HepG2 (cell line): ENCODE data around the gene ITIH3. TPM values are rescaled to one million over a fixed set of nuclear protein-coding genes. Genes with fewer than 3 reads are reported as not detected.

Experiments used
- ATAC-seq: fragments of 200-7000 bp; cut with Tn5 transposase; 3 replicates; pipeline ENCODE4 v1.9.1; 2020; ENCODE audit warnings: mild to moderate bottlenecking, moderate library complexity
- BruUV-seq: library from RNA; stranded (reverse); fragments of 400-500 nt; replicated peaks from 2 replicates; lab custom pipeline; 2021; lab: Mats Ljungman, UMichigan
- CTCF ChIA-PET: fragments of 300-600 bp; formaldehyde crosslinking; extraction: SDS; loops from one replicate; lab custom pipeline; 2021; ENCODE audit warnings: low total read pairs, inconsistent platforms, low intra/inter-chr PET ratio; lab: Yijun Ruan, JAX
- POLR2A ChIA-PET: fragments of 350-600 bp; sonication (Branson Sonifier 250); formaldehyde crosslinking; loops from one replicate; lab custom pipeline; 2020; ENCODE audit warnings: antibody characterized with exemption, inconsistent platforms; lab: Yijun Ruan, JAX
- DNase-seq: peaks from one replicate; pipeline ENCODE4 v3.0.0-alpha.2; 2015; ENCODE audit warnings: low spot score
- FAIRE-seq: peaks from 3 replicates; lab custom pipeline; 2011; peaks lifted over from hg19 to GRCh38; lab: Jason Lieb, UNC
- H2AFZ ChIP-seq: one replicate; pipeline ENCODE4 v1.6.1; 2011; ENCODE audit warnings: low read length, inconsistent platforms
- H3K27ac ChIP-seq: fragments of 300-600 bp; 3 replicates; pipeline ENCODE4 v1.8.0; 2011; ENCODE audit warnings: mixed run types, mild to moderate bottlenecking, mixed read lengths, low read length, inconsistent platforms; ENCODE audit not compliant: insufficient read depth; ENCODE audit errors: extremely low read length
- H3K27me3 ChIP-seq, 2 experiments: fragments of 200-600 bp in 1 of 2; 2 replicates in 1 of 2; 3 replicates in 1 of 2; pipeline versions ENCODE4 v1.6.0 to v1.8.0; 2011; ENCODE audit warnings: low read length in 2 of 2, mild to moderate bottlenecking in 2 of 2, moderate library complexity in 2 of 2, inconsistent platforms in 1 of 2; ENCODE audit not compliant: insufficient read depth in 2 of 2, control insufficient read depth in 1 of 2
- H3K36me3 ChIP-seq, 2 experiments: fragments of 200-600 bp in 1 of 2; replicated peaks in 1 of 2; 2 replicates in 1 of 2; 3 replicates in 1 of 2; pipeline versions ENCODE4 v1.5.1 to v1.8.0; 2011; ENCODE audit warnings: low read length in 2 of 2, inconsistent platforms in 1 of 2; ENCODE audit not compliant: insufficient read depth in 2 of 2, control insufficient read depth in 1 of 2
- H3K4me1 ChIP-seq: 2 replicates; pipeline ENCODE4 v1.5.1; 2012; ENCODE audit warnings: low read length, inconsistent platforms; ENCODE audit not compliant: insufficient read depth
- H3K4me2 ChIP-seq: 2 replicates; pipeline ENCODE4 v1.6.0; 2011; ENCODE audit warnings: low read depth, low read length, inconsistent platforms
- H3K4me3 ChIP-seq, 3 experiments: fragments of 200-600 bp in 1 of 3; sonication (generic), shearing (Covaris generic) in 1 of 3; replicated peaks in 1 of 3; 2 replicates each; pipeline ENCODE4 v1.5.1; 2011 to 2016; ENCODE audit warnings: low read length in 3 of 3, inconsistent platforms in 2 of 3, low read depth in 2 of 3, mild to moderate bottlenecking in 2 of 3, control low read depth in 1 of 3, mixed read lengths in 1 of 3; ENCODE audit not compliant: insufficient read depth in 1 of 3
- H3K79me2 ChIP-seq: one replicate; pipeline ENCODE4 v1.6.1; 2011; ENCODE audit warnings: low read length, inconsistent platforms; ENCODE audit not compliant: insufficient read depth
- H3K9ac ChIP-seq: 2 replicates; pipeline ENCODE4 v1.6.0; 2011; ENCODE audit warnings: mild to moderate bottlenecking, low read depth, low read length, inconsistent platforms; ENCODE audit not compliant: insufficient read depth
- H3K9me3 ChIP-seq: 2 replicates; pipeline ENCODE4 v1.5.1; 2012; ENCODE audit warnings: mild to moderate bottlenecking, low read length
- H4K20me1 ChIP-seq: 2 replicates; pipeline ENCODE4 v1.6.0; 2011; ENCODE audit warnings: inconsistent platforms, mild to moderate bottlenecking, low read length, moderate library complexity; ENCODE audit not compliant: insufficient read depth
- BRCA1 ChIP-seq: sonication (generic); formaldehyde crosslinking; IDR thresholded peaks from 2 replicates; pipeline ENCODE4 v1.4.0; 2020; ENCODE audit warnings: missing genetic modification reagents
- ELF4 ChIP-seq: sonication (generic); formaldehyde crosslinking; IDR thresholded peaks from 2 replicates; pipeline ENCODE4 v1.5.0; 2020; ENCODE audit warnings: missing genetic modification reagents, mild to moderate bottlenecking, moderate library complexity, borderline replicate concordance
- FOXP1 ChIP-seq, 2 experiments: fragments of 450-650 bp in 1 of 2; IDR thresholded peaks; 2 replicates each; pipeline ENCODE4 v1.6.1; 2017 to 2018; ENCODE audit warnings: antibody characterized with exemption in 1 of 2
- GATAD1 ChIP-seq: IDR thresholded peaks from 2 replicates; pipeline ENCODE4 v1.6.1; 2016; ENCODE audit warnings: missing genetic modification reagents, missing compliant biosample characterization
- ZC3H13 ChIP-seq: sonication (generic); formaldehyde crosslinking; IDR thresholded peaks from 2 replicates; pipeline ENCODE4 v1.8.1; 2023; ENCODE audit warnings: mild to moderate bottlenecking, missing genetic modification reagents, moderate library complexity
- ZNF431 ChIP-seq: sonication (generic); formaldehyde crosslinking; IDR thresholded peaks from 2 replicates; pipeline ENCODE4 v1.9.0; 2022; ENCODE audit warnings: missing genetic modification reagents, low read depth, mild to moderate bottlenecking, borderline replicate concordance
- ZNF451 ChIP-seq: sonication (generic); formaldehyde crosslinking; IDR thresholded peaks from 2 replicates; pipeline ENCODE4 v1.5.0; 2020; ENCODE audit warnings: mild to moderate bottlenecking, missing genetic modification reagents
- ZNF766 ChIP-seq: sonication (generic); formaldehyde crosslinking; IDR thresholded peaks from 2 replicates; pipeline ENCODE4 v1.5.0; 2020; ENCODE audit warnings: missing genetic modification reagents, borderline replicate concordance
- ZNF879 ChIP-seq: sonication (generic); formaldehyde crosslinking; IDR thresholded peaks from 2 replicates; pipeline ENCODE4 v1.8.1; 2023; ENCODE audit warnings: missing genetic modification reagents
- WGBS: methylation state at CpG from one replicate; pipeline ENCODE4 v1.1.6; 2017; ENCODE audit warnings: low lambda C conversion rate; 5-methylcytosine and 5-hydroxymethylcytosine counted together
- in situ Hi-C: cut with HindIII; loops from 2 replicates; pipeline ENCODE4 v1.10.0; 2017; ENCODE audit warnings: low pct_unique_long_range_greater_than_20kb; ENCODE audit not compliant: extremely low pct_ligation_motif_present
- intact Hi-C: fragments of 100-400 bp; cut with micrococcal nuclease; formaldehyde crosslinking; loops from one replicate; pipeline ENCODE4 v1.10.0; 2022; ENCODE audit not compliant: unreplicated experiment
- polyA plus RNA-seq, 8 experiments: library from polyadenylated mRNA; depleted of rRNA in 3 of 8; stranded (reverse) in 7 of 8; unstranded in 1 of 8; fragments of >200 nt; fragmentation: Illumina TruSeq in 4 of 8; extraction: Trizol in 4 of 8; gene quantifications; 2 replicates each; pipeline versions ENCODE4 v1.2.1 to v1.2.3, GENCODE V29; 2011 to 2016; ENCODE audit warnings: low read depth in 4 of 8, missing spikeins in 1 of 8, mixed read lengths in 1 of 8; ENCODE audit not compliant: insufficient read depth in 1 of 8
- total RNA-seq, 5 experiments: library from RNA; depleted of rRNA; stranded (reverse); fragments of >200 nt; fragmentation: Illumina TruSeq; extraction: Trizol; gene quantifications; 2 replicates each; pipeline ENCODE4 v1.2.3, GENCODE V29; 2016; ENCODE audit warnings: low read depth in 1 of 5
- TF ChIP-seq, protein P1 (sequence below), 2 experiments: sonication (generic) in 1 of 2; formaldehyde crosslinking in 1 of 2; IDR thresholded peaks; 2 replicates each; pipeline versions ENCODE4 v1.4.0 to v1.6.1; 2016 to 2020; ENCODE audit warnings: borderline replicate concordance in 1 of 2, low read depth in 1 of 2, mild to moderate bottlenecking in 1 of 2, missing genetic modification reagents in 1 of 2
- TF ChIP-seq, protein P2 (sequence below): sonication (generic); formaldehyde crosslinking; IDR thresholded peaks from 2 replicates; pipeline ENCODE4 v1.5.1; 2020; ENCODE audit warnings: mild to moderate bottlenecking, missing genetic modification reagents, moderate library complexity

The ITIH3 gene
- total and polyA plus RNA-seq, 2 of the 13 experiments (the other 11 are each of a cell fraction or from before 2014, with no cell fraction given) = 105 to 632 TPM

DNA sequence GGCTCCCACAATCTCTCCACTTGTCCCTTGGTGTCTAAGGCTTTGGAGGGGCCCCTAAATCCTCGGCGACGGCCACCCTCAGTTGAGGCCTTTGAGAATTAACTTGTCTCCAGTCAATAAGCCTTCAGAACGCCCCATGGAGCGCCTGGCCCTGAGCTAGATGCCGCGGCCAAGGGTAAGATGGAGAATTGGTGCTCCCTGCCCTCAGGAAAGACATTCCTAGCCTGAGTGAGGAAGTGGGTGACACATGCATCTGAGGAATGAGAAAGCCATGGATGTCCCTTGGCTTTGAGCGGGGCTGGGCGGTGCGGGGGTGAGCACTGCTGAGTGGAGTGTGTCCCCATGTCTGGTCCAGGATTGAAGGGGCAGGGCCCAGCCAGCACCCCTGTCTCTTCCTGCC is 22.6 kb downstream of the ITIH3 start (continued):
- no peak for TF ChIP-seq BRCA1 (CRISPR knock-in tag)
- TF ChIP-seq FOXP1 (IDR thresholded peaks at IDR 0.05) = no peak
- no peak for TF ChIP-seq FOXP1 (CRISPR knock-in tag; IDR thresholded peaks at IDR 0.05)
- TF ChIP-seq, protein P1, sequence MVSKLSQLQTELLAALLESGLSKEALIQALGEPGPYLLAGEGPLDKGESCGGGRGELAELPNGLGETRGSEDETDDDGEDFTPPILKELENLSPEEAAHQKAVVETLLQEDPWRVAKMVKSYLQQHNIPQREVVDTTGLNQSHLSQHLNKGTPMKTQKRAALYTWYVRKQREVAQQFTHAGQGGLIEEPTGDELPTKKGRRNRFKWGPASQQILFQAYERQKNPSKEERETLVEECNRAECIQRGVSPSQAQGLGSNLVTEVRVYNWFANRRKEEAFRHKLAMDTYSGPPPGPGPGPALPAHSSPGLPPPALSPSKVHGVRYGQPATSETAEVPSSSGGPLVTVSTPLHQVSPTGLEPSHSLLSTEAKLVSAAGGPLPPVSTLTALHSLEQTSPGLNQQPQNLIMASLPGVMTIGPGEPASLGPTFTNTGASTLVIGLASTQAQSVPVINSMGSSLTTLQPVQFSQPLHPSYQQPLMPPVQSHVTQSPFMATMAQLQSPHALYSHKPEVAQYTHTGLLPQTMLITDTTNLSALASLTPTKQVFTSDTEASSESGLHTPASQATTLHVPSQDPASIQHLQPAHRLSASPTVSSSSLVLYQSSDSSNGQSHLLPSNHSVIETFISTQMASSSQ (IDR thresholded peaks at IDR 0.05; ENCODE audit: low read depth) = no peak
- TF ChIP-seq, protein P1 (CRISPR knock-in tag; IDR thresholded peaks at IDR 0.05; ENCODE audit: borderline replicate concordance) = no peak
- TF ChIP-seq ZNF879 (CRISPR knock-in tag) = no peak
- TF ChIP-seq ZC3H13 (CRISPR knock-in tag) = no peak
- no peak for TF ChIP-seq ELF4 (CRISPR knock-in tag)
- TF ChIP-seq ZNF451 = no peak
- TF ChIP-seq ZNF431 (CRISPR knock-in tag) = no peak
- no peak for TF ChIP-seq ZNF766 (CRISPR knock-in tag)

DNA sequence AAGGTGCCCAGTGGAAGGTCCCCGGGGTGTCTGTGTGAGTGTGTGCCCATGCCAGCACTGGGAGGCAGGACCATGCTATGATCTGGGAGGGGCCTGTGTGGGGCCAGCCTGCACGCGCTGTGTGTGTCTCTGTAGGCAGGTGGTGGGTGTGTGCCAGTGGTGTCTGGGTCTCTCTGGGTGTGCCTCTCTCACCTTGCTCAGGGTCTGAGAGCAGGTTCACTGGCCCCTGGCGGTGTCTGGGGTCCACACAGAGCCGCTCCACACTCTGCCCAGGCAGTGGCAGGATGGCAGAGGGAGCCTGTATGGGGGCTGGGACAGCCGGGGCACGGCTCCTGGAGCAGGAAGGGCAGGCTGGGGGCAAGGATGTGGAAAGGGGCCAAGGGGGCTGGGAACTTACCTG is 23.3 kb downstream of the ITIH3 start:
- no peak for ATAC-seq
- POLR2A ChIA-PET = interaction anchor here (0.9 to 1.8 kb wide), 2 partner anchors 9 to 47 kb away, joined by 3 to 7 read pairs; partner anchors contain the start of gene NEK4
- CTCF ChIA-PET = no interaction called here
- H3K4me2 ChIP-seq = no peak overlapping the region
- intact Hi-C loops (no loop called here), in situ Hi-C loops (no loop called here)
- no peak overlapping the region for H2AFZ ChIP-seq
- peaks cover 60% of the 10 kb centered on the region for H3K4me1 ChIP-seq
- H3K27ac ChIP-seq = no peak overlapping the region
- TF ChIP-seq, protein P2, sequence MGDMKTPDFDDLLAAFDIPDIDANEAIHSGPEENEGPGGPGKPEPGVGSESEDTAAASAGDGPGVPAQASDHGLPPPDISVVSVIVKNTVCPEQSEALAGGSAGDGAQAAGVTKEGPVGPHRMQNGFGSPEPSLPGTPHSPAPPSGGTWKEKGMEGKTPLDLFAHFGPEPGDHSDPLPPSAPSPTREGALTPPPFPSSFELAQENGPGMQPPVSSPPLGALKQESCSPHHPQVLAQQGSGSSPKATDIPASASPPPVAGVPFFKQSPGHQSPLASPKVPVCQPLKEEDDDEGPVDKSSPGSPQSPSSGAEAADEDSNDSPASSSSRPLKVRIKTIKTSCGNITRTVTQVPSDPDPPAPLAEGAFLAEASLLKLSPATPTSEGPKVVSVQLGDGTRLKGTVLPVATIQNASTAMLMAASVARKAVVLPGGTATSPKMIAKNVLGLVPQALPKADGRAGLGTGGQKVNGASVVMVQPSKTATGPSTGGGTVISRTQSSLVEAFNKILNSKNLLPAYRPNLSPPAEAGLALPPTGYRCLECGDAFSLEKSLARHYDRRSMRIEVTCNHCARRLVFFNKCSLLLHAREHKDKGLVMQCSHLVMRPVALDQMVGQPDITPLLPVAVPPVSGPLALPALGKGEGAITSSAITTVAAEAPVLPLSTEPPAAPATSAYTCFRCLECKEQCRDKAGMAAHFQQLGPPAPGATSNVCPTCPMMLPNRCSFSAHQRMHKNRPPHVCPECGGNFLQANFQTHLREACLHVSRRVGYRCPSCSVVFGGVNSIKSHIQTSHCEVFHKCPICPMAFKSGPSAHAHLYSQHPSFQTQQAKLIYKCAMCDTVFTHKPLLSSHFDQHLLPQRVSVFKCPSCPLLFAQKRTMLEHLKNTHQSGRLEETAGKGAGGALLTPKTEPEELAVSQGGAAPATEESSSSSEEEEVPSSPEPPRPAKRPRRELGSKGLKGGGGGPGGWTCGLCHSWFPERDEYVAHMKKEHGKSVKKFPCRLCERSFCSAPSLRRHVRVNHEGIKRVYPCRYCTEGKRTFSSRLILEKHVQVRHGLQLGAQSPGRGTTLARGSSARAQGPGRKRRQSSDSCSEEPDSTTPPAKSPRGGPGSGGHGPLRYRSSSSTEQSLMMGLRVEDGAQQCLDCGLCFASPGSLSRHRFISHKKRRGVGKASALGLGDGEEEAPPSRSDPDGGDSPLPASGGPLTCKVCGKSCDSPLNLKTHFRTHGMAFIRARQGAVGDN = 0 out of 2 replicates have a peak, but pooled peaks have one; percentile 11
- no peak for TF ChIP-seq GATAD1 (CRISPR knock-in tag)
- WGBS = 87% methylated on average over 5 of the region's 7 CpGs
- H3K9me3 ChIP-seq = no peaks in the 10 kb centered on the region
- no peaks in the 10 kb centered on the region for H3K36me3 ChIP-seq
- no TSS peak for BruUV-seq
- DNase-seq = no peak
- H3K27me3 ChIP-seq = no peaks in the 10 kb centered on the region
- FAIRE-seq = no peak
- H4K20me1 ChIP-seq = no peaks in the 10 kb centered on the region
- no peak overlapping the region for H3K9ac ChIP-seq
- H3K4me3 ChIP-seq = no peak overlapping the region
- H3K79me2 ChIP-seq = no peaks in the 10 kb centered on the region
